Measurements from ENCODE around the gene RSPH6A. TPM values are rescaled to one million over a fixed set of nuclear protein-coding genes. Genes with fewer than 3 reads are reported as not detected.

RSPH6A gene
- total RNA-seq, 1 donor from 2014 or later, result under 0.01 TPM

DNA sequence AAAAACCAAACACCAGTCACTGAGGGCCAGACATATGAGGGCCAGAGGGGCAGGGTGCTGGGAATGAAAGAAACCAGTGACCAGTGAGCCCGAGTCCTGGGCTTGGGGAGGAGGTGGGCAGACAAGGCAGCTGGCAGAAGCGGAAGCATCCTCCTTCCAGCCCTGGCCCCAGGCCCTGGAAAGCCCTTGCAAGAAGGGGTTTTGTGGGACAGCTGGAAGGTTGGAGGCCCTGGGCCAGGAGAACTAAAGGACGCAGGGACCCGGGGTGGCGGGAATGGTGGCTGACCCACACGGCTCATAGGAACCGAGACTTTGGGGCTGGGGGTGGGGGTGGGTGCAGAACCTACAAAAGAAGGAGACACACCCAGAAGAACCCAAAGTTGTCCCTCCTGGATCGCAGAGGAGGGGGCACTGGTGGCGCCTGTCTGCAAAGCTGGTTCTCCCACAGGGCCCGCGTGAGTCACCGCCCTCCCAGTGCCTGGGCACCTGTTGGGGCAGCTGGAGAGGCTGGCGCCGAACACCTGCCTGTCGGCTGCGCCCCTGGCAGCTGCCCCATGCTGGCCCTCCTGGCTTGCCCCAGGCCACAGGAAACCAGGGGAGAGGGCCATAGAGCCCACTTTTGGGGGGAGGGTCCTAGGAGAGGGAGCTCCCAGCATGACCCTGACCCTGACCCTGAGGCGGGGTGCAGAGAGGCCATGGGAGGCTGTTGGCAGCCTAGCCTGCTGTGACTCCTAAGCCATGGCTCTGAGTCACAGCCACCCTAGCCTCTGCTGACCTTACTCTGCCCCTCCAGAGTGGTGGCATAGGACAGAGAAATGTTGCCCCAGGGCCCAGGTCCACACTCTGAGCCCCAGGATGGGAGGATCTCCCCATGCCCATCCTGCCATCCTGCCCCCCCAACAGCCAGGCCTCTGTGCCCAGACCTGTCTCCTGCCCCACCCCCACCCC, 33.6 kb downstream of the RSPH6A start:
- DNase-seq (ENCODE audit: low read depth in 2 of 2), result no peak

DNA sequence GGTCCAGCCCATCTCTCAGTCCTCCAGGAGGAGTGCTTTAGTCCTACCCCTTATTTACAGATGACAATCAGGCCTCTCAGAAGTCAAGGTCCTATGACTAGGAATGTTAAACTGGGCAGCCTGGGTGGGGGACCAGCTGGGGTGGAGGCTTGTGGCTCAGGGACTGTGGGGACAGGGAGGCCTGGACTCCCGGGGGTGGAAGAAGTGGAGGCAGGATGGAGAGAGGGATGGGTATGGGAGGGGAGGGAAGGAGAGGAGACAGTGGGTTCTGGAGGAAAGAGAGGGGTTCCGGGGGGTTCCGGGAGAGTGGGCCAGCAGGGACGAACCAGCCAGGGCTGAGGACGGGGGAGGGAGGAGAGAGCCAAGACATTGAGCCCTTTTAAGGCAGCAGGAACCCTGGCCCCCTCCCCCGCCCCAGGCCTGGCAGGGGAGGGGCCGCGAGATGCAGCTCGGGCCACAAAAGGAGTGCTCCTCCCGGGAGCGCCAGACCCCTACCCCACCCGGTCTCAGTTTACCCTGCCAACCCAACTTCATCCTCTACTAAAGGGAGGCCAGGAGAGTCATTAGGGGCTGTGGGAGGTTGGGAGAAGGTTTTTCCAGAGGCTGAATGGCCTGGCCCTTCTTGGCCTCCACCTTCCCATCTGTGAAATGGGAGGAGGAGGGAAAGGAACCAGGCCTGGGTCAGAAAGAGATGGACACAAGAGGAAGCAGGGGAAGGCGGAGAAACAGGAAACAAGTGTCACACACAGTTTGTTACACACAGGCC, 34.5 kb downstream of the RSPH6A start:
- DNase-seq (ENCODE audit: low read depth in 2 of 2), result no peak

GRCh38 chr19:45780146-45780447, 35.0 kb downstream of the RSPH6A start:
- no peak for DNase-seq (ENCODE audit: low read depth in 2 of 2)

DNA sequence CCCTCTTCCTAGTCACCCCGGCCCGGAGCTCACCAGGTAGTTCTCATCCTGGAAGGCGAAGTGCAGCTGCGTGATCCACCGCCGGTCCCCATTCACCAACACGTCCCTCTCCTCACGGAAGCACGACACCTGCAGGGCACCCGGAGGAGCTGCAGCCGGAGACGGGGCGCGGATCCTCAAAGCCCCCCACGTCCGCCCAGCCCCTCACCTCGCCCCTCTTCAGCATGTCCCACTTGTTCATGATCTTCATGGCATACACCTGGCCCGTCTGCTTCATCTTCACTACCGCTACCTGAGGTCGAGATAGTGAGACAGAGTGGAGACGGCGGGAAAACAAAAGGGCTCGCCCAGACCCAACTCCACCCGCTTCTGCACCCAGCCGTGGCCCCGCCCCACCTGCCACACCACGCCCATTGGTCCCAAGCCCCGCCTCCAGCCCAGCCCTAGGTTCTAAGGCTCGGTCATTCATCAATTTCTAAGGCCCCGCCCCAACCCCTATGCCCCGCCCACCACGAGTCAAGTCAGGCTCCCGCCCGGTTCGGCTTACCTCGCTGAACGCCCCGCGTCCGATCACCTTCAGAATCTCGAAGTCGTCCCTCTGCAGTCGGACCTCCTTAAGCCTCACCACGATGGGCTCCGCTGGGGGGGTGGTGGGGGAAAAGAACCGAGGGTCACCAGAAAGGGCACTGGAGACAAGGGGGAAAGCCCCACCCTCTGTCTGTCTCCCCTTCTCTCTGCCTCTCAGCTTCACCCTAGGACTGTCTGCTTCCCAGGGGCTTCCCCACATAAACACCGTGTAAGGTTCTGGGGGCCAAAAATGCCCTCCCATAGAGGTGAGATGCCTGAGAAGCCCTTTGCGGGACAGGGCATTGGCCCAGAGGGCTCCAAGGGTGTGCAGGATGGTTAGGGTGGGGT, 35.6 kb downstream of the RSPH6A start:
- peak in 1 of 2 donors; percentile 89 for DNase-seq (ENCODE audit: low read depth in 2 of 2)

- no peak for DNase-seq (ENCODE audit: low read depth in 2 of 2)
Observed at GRCh38 chr19:45778010-45778661, 37.0 kb downstream of the RSPH6A start.

DNA sequence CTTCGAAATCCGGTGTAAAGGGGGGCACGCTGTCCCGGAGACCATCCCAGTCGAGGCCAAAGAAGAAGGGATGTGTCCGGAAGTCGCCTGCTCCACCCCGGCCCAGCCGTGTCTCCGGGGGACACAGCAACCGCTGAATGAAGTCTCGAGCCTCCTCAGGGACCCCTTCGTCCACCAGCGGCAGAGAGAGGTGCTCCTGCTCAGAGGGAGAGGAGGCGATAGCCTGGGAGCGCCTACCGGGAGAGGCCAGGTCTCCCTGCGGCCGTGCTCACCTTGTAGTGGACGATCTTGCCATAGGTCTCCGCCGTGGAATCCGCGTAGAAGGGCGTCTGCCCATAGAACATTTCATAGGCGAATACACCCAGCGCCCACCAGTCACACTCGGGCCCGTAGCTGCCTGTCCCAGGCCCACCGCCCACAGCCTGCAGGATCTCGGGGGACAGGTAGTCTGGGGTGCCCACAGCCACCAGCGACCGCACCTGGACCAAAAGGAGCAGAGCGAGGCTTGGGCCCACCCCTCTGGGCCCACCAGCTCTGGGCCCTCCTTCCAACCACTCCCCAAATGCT, 37.6 kb downstream of the RSPH6A start:
- no peak for DNase-seq (ENCODE audit: low read depth in 2 of 2)

- DNase-seq (ENCODE audit: low read depth in 2 of 2), result no peak
Observed at GRCh38 chr19:45774765-45775164, 40.3 kb downstream of the RSPH6A start.

DNA sequence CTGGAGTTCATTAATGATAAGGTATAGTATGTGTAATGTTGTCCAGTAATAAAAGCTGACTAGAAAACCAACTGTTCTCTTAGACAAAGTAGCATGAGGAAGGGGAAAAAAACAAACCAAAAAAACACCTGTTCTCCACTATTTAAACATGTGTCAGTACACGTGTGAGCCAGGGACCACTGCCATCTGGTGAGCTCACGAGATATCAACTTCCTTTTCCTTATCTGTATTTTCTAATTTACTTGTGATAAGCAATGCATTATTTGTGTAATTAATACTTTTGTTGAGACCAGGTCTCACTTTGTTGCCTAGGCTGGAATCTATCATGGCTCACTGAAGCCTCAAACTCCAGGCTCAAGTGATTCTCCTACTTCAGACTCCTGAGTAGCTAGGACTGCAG, 41.7 kb downstream of the RSPH6A start:
- DNase-seq (ENCODE audit: low read depth in 2 of 2), result no peak

- DNase-seq (ENCODE audit: low read depth in 2 of 2), result no peak
Observed at GRCh38 chr19:45772912-45773311, 42.2 kb downstream of the RSPH6A start.

DNA sequence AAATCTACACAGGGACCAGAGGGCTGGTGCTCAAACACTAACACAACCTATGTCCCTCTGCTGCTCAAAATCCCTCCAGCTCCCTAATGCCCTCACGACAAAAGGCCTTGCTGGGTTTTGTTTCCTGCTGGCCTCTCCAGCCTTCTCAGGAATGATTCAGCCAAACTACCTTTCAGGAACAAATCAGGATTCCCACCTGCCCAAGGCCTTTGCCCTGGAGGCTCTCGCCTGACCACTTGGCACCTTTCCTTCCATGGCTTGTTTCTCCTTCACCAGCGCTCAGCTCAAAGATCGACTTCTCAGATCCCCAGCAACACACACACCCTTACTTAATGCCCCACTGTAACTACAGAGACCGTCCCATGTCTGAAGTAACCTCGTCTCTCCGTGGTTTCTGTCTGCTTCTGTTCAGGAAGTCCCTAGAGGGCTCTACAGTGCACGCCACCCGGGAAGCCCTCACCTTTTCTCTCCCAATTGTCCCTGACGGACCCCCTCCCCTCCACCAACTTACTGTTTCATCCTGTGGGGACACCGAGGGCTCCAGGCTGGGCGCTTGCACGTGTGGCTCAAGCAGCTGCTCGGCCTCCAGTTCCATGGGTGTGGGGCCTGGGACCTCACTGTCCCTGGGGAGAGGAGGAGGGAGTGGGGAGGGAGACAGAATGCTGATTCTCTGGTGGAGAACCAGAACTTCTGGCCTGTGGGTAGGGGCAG, 42.8 kb downstream of the RSPH6A start:
- DNase-seq (ENCODE audit: low read depth in 2 of 2), result no peak

- no peak for DNase-seq (ENCODE audit: low read depth in 2 of 2)
Observed at GRCh38 chr19:45771311-45771933, 43.7 kb downstream of the RSPH6A start.

GRCh38 chr19:45770192-45771101, 44.7 kb downstream of the RSPH6A start:
- DNase-seq (ENCODE audit: low read depth in 2 of 2), result peak; percentile 96 to 100

DNA sequence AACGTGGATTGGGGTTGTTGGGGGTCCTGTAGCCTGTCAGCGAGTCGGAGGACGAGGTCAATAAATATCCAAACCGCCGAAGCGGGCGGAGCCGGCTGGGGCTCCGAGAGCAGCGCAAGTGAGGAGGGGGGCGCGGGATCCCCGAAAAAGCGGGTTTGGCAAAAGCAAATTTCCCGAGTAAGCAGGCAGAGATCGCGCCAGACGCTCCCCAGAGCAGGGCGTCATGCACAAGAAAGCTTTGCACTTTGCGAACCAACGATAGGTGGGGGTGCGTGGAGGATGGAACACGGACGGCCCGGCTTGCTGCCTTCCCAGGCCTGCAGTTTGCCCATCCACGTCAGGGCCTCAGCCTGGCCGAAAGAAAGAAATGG, 45.3 kb downstream of the RSPH6A start:
- no peak for DNase-seq (ENCODE audit: low read depth in 2 of 2)

DNA sequence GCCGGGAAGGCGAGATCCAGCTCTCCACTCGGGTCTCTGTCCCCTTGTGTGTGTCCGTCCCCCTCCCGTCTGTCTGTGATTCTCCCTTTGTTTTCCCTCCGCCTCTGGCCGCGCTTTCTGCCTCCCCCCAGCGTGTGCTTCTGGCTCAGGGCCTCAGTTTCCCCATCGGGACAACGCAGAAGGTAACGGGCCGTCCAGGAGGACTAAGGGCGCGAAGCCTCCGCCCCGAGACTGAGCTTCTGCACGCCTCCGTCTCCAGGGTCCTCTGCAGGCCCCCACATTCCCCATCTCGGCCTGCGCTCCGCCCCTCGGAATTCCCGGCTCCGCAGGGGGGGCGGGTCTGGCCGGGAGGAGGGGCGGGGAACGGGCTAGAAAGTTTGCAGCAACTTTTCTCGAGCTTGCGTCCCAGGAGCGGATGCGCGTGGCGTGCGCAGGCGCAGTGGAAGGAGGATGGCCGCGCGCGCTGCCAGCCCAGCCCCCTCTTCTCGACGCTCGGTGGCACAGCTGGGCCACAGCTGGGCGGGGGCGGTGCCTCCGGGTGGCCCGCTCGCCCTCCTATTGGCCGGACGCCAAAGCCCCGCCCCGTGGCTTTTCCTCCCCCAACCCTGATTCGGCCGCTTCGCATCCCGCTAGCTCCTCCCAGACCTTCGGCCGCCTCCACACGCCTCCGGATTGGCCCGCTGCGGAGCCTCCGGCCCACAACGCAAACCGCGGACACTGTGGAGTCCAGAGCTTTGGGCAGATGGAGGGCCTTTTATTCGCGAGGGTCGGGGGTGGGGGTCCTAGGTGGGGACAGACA, 45.9 kb downstream of the RSPH6A start, which contains the start of gene SIX5:
SIX5 (minus strand) TSS at position 269 of the 799 bp plus-strand sequence. CDS start 408 bp downstream, outside the sequence.
- DNase-seq (ENCODE audit: low read depth in 2 of 2), result peak; percentile 96 to 98

DNA sequence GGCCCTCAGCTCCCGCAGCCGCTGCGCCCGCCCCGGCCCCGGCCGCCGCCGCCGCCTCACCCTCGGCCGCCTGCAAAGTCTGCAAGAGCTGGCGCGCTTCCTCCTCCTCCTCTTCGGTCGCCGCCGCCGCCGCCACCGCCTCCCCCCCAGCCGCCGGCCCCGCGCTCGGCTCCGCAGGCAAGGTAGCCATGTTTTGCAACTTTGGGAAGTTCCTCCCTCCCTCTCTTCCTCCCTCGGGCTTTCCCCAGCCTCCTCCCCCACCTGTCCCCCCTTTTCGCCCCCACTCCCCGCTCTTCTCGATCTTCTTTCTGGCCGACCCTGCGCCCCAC, 46.5 kb downstream of the RSPH6A start:
- DNase-seq (ENCODE audit: low read depth in 2 of 2), result peak in 1 of 2 donors; percentile 43

GRCh38 chr19:45767881-45768654, 47.0 kb downstream of the RSPH6A start:
- DNase-seq (ENCODE audit: low read depth in 2 of 2), result peak in 1 of 2 donors; percentile 70

DNA sequence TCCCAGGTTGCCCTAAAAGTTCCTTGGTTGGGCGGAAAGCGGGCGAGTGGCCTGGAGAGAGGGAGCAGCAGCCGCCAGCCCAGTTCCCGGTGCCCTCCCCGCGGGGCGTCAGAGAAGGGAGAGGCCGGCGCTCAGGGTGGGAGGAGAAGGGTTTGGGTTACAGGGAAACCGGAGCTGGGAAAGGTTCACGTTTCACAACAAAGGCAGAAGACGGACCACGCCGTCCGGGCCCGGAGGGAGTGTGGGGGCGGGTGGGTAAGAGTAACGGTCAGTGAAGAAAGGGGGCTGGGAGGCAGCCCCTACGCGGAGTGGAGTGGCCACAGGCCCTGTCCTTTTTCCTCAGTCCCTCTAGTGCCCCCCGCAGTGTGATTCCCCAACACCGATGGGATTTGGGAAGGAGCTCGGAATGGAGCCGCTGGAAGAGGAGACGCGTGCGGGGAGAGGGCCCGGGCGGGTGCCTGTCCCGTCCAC, 47.7 kb downstream of the RSPH6A start:
- peak in 1 of 2 donors; percentile 77 for DNase-seq (ENCODE audit: low read depth in 2 of 2)
